Stimulated activated CD4-positive, alpha-beta T cell treated with anti-CD3 and anti-CD28 coated beads, Interleukin-1b, Interleukin-23, amount 100 ng/mL, for 24 hours (primary cell): ENCODE results near the gene FAM156A.
"Not testable (repeated sequence)": the region's sequence is repeated elsewhere in the genome, so short reads cannot be mapped to it uniquely, and the experiment has no call there.

Experiments
- DNase-seq, 4 experiments: peaks; one replicate each; pipeline ENCODE4 v3.0.0-alpha.2; 2020; ENCODE audit warnings: low read depth in 4 of 4, low spot score in 1 of 4

FAM156A gene

DNA sequence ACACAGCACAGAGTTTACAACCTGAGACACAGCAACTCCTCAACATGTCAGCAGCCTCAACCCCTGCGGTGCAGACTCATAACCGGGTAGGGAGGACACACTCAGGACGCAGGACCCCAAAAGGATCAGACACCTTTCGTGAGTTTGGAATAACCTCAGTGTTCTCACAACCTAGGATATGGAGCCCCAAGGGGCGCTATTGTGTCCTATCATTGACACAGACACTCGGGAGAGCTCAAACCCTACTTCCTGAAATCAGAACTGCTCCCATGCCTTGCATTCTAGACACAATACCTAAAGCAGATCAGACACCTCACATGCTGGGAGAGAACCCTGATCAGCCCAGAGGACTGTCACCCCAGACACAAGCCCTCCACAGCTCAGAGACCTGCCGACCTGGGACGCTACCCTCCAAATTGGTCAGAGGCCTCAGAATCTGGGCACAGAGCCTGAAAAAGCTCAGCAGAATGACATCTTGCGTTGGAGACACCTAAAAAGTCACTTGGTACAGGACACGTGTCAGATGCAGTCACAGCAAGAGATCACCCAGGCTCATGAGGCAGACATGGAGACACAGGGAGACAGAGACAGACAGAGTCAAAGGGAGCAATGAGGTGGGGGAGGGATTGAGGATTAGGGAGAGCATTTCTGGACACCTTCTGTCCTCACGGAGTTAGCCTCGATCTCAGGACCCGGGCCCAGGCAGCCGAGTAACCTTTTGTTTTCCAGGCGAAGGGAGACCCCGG lies 8.8 kb upstream of the FAM156A start:
- DNase-seq, result not testable (repeated sequence)

DNA sequence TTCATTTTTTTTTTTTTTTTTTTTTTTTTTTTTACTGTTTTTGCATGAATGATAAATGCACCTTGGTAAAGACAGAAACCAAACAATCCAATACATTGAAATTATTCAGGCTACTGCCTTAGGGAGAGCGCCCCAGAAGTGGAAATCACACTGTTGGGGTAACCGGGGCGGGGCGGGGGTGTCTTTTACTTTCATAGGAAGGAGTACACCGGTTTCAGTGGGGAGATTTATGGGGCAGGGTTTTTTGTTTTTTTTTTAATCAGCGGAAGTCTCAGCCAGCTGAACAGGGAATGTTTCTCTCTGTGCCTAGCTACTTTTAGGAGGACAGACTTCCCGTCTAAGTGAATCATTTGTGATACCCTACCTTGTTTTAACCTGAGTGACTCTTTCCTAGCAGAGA lies 643 bp upstream of the FAM156A start:
- DNase-seq, result not testable (repeated sequence)

DNA sequence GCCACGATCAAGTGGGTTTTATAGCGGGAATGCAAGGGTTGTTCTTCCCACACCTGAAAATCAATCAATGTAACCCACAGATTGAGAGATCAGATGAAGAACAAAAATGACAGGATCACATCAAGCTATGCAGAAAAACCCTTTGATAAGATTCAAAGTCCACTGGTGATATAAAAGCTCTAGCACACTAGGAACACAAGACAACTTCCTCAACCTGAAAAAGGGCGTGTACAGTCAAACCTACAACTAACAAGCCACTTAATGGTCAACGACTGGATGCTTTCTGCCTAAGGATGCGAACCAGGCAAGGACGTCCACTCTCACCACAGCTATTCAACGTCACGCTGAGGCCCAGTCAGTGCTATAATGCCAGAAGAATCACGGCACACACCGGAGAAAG lies 8.4 kb downstream of the FAM156A start:
- DNase-seq, result not testable (repeated sequence)

DNA sequence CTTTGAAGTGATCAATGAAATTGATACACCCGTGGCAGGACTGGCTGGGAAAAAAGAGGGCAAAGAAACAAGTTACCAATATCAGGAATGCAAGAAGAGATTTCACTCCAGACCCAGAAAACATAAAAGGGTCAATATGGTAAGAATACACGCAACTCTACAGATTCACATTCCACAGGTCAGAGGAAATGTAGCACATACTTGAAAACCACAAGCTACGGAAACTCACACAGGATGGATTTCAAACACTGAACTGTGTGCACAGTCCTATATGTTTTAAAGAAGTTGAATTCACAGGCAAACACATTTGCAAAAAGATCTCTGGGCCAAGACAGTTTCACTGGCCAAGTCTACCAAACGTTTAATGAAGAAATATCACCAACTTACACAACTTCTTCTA lies 9.0 kb downstream of the FAM156A start:
- DNase-seq, result not testable (repeated sequence)

DNA sequence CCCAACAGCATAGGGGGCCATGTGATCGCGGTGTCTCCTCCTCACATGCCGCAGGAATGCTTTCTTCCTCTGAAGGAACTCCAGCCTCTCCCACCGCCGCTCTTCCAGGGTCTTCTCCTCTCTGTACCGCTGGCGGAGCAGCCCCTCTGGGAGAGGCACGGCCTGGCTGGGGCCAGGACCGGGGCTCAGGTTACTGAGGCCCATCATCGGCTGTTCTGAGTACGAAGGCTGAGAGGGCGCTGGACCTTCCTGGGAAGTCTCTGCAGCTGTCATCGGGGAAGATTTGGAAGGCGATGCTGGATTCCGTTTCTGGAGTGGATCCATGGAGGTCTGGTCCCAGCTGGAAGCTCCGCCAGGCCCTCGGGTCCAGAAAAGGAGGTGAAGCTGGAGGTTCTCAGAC lies 10.1 kb downstream of the FAM156A start:
- DNase-seq, result not testable (repeated sequence)

DNA sequence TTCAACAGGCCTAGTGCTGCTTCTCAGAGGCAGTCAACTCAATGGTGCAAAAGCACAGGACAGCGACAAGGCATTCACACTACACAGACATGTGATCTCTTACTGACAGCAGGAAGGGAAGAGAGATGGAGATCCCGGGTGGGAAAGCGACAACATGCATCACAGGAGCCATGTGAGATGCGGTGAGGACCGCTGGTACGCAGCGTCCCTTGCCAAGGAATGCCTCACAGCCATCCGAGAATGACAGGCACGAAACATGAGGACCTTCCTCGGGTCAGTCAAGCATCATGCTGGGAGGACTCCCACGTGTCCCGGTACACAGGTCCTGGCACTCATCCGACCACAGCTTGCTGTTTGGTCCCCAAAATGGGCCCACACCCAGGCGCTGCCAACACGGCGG lies 10.8 kb downstream of the FAM156A start:
- DNase-seq, result not testable (repeated sequence)

DNA sequence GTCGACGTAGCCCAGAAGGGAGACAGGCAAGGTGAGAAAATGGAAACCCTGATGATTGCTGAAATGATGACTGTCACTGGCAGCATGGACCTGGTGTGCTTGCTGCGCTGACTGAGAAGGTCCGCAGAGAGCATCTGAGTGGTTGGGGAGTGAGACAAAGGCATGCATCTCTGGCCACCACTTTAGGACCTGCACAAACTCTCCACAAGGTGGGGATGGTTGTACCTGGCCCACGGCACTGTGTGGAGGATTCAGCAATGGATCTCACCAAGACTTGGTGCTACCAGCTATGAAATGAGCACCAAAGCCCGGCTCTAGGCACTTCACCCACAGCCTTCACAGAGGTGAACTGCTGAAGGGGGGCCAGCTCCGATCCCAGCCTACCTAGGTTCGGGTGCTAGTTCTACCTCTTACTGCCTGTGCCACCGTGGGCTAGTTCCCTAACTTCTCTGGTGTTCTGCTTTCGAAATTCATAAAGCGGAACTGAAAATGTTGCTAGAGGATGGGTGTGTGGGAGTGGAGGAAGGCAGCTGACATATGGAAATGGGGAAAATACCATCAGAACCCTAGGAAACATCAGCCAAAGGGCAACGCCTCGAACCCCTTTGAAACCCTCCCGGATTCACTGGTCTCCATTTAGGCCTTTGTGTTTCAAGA lies 12.4 kb downstream of the FAM156A start:
- DNase-seq, result not testable (repeated sequence)

DNA sequence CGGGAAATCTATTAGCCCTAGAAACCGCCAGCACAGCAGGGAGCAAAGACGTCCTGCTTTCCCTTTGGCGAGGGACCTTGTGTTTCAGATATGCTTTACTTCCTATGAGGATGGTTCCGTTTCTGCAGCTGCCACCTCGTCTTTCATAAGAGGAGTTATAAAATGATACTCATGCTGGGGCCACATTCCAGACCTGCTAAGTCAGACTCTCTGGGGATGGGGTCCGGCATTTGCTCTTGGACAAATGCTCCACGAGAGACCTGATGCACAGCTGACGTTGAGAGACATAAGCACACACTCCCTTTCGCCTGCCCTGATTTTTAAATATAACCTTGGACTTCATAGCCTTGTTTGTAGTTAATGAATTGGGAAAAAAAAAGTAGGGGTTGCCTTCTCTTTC lies 16.6 kb downstream of the FAM156A start:
- not testable (repeated sequence) for DNase-seq

DNA sequence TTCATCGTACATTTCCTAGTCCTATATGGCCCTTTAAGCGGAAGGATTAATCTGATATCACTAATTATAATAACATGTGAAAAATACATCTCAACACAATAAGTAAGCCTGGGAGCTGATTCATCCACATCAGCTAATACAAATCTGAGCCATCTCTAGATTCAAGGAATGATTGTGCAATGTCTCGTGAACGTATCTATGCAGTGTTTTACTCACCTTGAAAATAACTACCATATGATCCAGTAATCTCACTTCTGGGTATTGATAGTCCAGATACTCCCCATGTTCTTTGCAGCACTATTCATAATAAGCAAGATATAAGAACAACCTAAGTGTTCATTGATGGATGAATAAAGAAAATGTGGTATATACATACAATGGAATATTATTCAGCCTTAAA lies 17.6 kb downstream of the FAM156A start:
- not testable (repeated sequence) for DNase-seq

DNA sequence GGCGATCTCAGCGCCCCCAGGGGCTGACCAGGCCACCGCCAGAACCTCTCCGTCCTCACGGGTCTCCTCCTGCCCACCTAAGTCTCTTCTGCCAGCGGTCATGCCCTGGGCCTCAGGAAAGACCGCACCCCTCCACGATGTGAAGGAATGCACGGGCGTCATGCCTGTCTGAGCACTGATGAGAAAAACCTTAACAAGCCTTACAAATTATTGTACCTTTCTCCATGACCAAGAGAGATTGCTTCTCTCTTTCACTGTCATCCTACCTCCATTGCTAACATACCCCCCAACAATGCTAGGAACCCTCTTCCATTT lies 22.9 kb downstream of the FAM156A start:
- DNase-seq, result not testable (repeated sequence)

DNA sequence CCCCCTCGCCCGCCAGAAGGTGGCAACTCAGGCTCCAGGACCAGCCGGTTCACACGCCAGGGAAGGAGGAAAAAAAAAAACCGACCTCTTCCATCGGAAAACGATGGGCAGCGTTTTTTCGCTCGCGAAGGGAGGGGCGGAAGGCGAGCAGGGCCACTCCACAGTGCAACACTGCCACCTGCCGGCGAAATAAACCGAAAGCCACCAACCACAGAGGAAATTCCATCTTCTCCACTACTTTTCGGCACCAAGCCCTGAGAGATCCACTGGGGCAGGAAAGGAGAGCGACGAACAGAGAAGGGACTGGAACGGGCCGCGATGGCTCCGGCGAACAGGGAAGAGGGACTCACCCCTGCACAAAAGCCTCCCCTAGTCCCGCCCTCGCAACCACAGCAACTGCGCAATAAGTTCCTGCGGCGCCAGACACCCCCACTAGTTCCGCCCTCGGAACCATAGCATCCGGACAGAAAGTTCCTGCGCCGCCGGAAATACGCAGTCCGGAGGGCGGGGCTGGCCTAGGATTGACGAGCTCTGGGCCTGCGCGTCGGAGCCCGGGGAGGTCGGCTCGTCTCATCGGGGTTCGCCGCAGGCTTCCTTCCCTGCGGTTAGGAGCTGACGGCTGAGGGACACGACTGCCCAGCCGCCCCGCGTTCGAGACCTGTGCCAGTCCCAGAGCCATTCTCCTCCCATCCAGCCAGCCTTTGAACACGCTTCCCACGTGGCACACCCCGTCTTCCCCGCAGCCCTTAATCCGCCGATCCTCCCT lies 23.4 kb downstream of the FAM156A start:
- DNase-seq, result peak; percentile 75 to 99 (median 82)

DNA sequence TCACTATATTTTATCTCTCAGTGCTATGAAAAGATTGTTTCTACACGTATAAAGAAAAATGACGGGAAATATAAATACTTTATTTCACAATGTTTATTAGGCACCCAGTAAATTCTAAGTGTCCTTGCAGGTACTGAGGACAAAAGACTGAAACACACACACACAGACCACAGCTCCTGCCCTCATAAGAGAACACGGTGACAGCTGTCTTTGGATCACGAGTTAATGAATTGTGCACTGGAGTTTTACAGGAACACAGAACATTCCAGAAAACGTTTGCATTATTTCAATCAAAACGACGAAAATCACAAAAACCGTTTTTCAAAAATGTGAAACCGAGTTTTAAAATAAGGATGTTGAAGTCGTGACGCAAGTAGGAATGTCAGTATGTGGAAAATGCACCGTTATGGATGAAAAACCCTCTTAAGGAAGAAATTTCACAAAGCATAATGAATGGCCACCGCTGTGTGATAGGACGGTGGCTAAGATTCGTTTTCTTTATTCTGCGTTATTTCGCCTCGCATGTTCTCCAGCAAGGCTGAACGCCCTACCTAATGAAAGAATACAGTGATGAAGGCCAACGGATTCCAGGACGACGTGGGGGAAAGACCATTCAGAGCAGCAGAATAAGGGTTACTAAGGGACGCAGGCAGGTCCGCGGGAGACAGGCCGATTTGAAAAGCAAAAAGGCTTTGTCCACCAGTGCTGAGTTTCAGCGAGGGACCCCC lies 24.2 kb downstream of the FAM156A start:
- no peak for DNase-seq

DNA sequence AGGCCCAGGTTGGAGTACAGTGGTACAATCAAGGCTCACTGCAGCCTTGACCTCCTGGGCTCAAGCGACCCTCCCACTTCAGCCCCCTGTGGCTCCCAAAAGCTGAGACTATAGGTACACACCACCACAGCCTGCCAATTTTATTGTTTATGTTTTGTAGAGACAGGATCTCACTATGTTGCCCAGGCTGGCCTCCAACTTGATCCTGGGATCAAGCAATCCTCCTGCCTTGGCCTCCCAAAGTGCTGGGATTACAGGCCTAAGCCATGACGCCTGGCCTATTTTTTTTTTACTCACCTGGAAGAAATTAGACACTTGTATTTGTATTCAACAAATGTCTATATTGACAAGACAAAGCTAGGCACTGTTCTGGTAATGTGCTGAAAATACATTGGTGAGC lies 25.1 kb downstream of the FAM156A start:
- DNase-seq, result no peak

DNA sequence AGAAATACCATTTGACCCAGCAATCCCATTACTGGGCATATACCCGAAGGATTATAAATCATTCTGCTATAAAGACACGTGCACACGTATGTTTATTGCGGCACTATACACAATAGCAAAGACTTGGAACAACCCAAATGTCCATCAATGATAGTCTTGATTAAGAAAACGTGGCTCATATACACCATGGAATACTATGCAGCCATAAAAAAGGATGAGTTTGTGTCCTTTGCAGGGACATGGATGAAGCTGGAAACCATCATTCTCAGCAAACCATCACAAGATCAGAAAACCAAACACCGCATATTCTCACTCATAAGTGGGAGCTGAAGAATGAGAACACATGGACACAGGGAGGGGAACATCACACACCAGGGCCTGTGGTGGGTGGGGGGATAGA lies 28.1 kb downstream of the FAM156A start:
- DNase-seq, result not testable (repeated sequence)

DNA sequence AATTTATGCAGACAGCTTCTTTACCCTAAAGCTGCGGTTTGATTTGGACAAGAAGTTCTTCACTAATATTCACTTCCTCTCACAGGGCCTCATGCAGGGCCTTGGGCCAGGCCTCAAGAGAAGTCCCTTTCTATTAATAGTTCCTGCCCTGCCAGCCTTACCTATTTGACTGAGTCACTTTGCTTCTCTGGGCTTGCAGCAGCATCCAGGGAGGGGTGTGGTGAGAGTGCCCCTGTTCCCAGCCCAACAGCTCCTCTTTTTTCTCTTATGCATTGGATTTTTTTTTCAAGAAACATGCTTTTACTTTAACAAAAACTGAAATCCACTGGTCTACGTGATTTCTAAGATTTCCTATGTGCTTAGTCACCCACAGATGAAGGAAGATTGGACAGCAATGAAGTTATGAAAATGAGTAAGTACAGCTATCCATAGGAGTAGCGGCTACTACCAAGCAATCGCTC lies 34.5 kb downstream of the FAM156A start:
- DNase-seq, result no peak

DNA sequence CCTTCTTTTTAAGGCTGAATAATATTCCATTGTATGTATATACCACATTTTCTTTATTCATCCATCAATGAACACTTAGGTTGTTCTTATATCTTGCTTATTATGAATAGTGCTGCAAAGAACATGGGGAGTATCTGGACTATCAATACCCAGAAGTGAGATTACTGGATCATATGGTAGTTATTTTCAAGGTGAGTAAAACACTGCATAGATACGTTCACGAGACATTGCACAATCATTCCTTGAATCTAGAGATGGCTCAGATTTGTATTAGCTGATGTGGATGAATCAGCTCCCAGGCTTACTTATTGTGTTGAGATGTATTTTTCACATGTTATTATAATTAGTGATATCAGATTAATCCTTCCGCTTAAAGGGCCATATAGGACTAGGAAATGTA lies 43.6 kb downstream of the FAM156A start:
- not testable (repeated sequence) for DNase-seq

DNA sequence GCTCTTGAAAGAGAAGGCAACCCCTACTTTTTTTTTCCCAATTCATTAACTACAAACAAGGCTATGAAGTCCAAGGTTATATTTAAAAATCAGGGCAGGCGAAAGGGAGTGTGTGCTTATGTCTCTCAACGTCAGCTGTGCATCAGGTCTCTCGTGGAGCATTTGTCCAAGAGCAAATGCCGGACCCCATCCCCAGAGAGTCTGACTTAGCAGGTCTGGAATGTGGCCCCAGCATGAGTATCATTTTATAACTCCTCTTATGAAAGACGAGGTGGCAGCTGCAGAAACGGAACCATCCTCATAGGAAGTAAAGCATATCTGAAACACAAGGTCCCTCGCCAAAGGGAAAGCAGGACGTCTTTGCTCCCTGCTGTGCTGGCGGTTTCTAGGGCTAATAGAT lies 44.6 kb downstream of the FAM156A start:
- not testable (repeated sequence) for DNase-seq

DNA sequence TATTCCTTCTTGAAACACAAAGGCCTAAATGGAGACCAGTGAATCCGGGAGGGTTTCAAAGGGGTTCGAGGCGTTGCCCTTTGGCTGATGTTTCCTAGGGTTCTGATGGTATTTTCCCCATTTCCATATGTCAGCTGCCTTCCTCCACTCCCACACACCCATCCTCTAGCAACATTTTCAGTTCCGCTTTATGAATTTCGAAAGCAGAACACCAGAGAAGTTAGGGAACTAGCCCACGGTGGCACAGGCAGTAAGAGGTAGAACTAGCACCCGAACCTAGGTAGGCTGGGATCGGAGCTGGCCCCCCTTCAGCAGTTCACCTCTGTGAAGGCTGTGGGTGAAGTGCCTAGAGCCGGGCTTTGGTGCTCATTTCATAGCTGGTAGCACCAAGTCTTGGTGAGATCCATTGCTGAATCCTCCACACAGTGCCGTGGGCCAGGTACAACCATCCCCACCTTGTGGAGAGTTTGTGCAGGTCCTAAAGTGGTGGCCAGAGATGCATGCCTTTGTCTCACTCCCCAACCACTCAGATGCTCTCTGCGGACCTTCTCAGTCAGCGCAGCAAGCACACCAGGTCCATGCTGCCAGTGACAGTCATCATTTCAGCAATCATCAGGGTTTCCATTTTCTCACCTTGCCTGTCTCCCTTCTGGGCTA lies 48.9 kb downstream of the FAM156A start:
- not testable (repeated sequence) for DNase-seq

DNA sequence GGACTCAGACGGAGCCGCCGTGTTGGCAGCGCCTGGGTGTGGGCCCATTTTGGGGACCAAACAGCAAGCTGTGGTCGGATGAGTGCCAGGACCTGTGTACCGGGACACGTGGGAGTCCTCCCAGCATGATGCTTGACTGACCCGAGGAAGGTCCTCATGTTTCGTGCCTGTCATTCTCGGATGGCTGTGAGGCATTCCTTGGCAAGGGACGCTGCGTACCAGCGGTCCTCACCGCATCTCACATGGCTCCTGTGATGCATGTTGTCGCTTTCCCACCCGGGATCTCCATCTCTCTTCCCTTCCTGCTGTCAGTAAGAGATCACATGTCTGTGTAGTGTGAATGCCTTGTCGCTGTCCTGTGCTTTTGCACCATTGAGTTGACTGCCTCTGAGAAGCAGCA lies 50.4 kb downstream of the FAM156A start:
- DNase-seq, result not testable (repeated sequence)

DNA sequence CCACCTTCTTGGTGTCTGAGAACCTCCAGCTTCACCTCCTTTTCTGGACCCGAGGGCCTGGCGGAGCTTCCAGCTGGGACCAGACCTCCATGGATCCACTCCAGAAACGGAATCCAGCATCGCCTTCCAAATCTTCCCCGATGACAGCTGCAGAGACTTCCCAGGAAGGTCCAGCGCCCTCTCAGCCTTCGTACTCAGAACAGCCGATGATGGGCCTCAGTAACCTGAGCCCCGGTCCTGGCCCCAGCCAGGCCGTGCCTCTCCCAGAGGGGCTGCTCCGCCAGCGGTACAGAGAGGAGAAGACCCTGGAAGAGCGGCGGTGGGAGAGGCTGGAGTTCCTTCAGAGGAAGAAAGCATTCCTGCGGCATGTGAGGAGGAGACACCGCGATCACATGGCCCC lies 51.2 kb downstream of the FAM156A start:
- not testable (repeated sequence) for DNase-seq

DNA sequence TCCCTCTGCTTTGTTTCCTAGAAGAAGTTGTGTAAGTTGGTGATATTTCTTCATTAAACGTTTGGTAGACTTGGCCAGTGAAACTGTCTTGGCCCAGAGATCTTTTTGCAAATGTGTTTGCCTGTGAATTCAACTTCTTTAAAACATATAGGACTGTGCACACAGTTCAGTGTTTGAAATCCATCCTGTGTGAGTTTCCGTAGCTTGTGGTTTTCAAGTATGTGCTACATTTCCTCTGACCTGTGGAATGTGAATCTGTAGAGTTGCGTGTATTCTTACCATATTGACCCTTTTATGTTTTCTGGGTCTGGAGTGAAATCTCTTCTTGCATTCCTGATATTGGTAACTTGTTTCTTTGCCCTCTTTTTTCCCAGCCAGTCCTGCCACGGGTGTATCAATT lies 52.2 kb downstream of the FAM156A start:
- not testable (repeated sequence) for DNase-seq
